NCI-H187 (cell line): ENCODE results near the gene HNRNPK.
A peak's percentile ranks its signal among the peaks of the same experiment; 100 is the strongest.
"Not testable (repeated sequence)": the region's sequence is repeated elsewhere in the genome, so short reads cannot be mapped to it uniquely, and the experiment has no call there.

ENCODE experiments used
- DNase-seq, 2 experiments: peaks; one replicate each; lab custom pipeline; 2025; lab: John Stamatoyannopoulos, UW

HNRNPK gene

DNA sequence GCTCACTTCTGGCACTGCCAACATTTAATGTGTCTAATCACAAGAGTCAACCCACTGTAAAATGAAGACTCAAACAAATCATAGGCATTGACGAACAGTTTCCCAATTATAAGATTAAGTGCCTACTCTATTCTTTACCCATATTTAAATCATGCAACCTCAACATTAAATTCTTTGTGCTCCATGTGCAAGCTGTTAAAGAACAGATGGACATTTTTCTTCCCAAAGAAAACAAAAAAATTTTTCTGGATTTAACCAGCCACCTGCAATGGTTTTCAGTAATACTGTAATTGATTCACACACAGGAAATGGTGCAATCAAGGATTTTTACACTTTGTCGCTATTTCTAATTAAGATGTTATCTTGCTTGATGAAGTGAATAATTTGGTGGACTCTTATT lies 3.6 kb downstream of the HNRNPK start:
- DNase-seq, result no peak

DNA sequence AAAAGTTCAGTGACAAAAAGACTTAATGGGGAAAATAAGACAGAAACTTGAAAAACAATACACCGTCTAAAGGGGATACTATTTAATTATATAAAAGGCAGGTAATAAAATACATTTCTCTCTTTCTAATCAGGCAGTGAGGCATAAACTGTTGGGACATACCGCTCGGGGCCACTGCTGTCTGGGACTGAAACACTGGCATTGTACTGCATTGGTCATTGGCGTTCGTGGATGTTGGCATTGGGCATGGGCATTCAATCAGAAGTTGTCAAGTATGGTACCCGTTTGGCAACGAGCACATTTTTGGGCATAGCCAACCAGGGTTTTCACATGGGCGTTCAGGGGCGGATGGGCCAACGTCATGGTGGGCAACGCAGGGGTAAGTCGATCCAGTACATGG lies 4.7 kb downstream of the HNRNPK start:
- DNase-seq, result no peak

DNA sequence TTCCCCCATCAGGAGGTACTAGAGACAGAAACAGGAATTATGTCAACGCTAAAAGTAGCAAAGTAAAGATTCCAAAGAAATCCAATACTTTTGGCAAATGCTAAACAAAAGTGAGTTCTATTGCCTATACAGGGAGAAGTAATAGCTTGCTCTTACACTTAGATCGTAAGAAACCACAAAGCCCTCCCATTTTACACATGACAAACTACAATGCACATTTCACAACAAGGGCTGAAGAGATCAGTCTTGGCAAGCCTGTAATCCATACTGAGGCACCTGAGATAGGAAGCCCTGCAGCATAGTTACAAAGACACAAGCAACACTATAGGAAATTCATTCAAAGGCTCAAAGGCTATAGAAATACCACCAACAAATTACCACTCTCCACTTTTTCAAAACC lies 7.7 kb downstream of the HNRNPK start:
- no peak for DNase-seq

DNA sequence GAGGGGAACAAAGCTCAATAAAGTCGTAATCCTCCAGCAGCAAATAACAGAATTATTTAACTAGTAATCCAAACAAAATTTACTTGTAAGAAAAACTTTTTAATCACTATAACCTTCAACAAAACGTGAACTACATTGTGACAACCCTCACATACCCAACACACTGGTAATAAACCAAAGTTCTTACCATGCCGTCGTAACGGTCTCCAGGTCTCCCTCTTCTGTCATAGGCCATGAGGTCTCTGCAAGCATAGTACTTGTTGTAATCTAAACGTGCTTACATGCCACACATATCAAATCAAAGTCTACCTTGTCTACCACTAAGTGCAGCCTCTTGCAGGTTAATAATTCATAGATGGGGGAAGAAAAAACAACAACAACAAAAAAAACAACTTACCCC lies 8.5 kb downstream of the HNRNPK start:
- DNase-seq, result no peak

DNA sequence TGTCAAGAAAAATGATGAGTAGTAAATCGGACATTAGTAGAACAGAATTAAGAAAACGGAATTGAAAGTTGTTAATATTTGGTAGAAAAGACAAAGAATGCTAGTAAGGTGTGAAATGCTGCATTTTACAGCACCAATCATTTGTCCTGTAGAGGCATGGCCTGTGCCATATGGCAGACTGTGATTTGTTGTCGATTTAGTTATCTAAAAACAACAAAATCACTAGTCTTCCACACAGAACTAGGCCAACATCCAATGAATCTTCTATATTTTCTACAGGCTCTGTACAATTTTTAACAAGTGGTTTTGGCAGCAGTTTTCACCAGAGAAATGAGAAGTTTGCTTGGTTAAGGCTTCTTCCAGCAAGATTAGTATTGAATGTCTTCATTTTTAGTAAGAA lies 10.4 kb downstream of the HNRNPK start:
- no peak for DNase-seq

DNA sequence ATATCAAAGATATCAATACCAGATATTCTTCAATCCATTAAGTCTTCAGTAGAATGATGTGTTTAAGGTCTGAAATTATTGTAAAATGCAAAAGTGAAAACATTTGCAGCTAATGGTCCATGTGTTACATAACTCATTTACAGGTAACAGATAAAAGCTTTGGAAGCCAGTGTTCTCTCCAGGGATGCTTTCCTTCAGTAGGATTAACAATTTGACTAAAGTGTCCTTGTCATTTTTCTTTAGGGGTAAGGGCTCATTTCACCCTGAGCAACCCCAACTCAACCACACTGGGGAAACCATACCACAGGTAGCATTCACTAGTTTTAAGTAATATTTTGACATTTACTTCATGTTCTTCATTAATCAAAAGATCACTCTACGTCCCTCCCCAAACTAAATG lies 12.9 kb downstream of the HNRNPK start:
- no peak for DNase-seq

DNA sequence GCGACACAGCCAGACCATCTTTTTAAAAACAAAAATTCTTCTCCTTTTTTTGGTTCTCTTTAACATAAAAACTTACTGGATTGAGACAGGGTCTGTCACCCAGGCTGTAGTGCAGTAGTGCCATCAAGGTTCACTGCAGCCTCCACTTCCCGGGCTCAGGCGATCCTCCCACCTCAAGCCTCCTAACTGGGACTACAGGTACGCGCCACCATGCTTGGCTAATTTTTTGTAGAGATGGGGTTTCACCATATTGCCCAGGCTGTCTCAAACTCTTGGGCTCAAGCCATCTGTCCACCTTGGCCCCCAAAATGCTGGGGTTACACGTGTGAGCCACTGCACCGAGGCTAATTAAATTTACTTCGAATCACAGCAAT lies 13.8 kb downstream of the HNRNPK start:
- DNase-seq, result no peak

DNA sequence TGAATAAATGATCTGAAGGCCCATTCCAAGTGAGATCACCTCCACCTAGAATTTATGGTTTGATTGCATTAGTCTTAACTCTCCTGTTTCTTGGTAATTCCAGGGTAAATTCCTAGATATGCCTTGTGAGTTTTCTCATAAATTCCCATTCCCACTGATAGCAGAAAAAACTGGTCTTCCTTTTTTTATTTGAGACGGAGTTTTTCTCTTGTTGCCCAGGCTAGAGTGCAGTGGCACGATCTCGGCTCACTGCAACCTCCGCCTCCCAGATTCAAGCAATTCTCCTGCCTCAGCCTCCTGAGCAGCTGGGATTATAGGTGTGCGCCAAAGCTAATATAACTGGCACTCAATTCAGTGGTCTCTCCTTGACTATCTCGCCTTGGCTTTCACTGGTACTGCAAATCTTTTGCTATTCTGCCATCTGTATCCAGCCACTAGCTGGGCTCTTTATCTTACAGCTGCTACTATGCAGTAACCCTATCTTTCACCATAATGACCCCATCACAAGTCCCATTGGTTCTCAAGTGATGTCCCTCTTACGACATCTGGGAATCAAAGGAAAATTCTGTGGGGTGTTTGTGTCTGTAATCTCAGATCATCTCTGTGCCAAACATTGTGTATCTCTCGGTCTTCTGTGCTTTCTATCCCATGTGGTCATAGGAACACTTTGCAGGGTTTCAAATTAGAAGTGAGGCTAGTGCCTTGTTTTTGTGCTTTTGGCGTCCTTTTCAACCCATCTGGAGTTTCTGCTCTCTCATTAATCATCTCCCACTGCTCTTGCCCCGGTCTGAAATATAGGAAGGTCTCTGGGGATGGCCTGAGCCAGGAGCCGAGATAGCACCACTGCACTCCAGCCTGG lies 14.4 kb downstream of the HNRNPK start:
- no peak for DNase-seq

DNA sequence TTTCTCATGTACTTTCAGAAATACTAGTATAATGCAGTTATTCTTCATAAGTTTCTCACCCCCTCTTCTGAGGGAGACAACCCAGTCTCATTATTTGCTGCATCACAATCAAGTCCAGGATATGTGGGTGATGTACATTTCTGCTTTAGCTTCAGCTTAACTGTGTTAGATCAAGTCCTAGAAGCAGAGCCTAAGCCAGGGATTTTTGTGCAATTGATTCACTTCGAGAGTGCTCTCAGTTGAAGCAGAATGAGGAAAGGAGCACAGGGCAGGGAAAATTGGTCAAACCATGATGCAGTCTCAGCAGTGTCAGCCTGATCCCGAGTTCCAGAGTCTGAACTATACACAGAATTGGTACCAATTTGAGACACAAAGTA lies 15.1 kb downstream of the HNRNPK start:
- DNase-seq, result no peak

DNA sequence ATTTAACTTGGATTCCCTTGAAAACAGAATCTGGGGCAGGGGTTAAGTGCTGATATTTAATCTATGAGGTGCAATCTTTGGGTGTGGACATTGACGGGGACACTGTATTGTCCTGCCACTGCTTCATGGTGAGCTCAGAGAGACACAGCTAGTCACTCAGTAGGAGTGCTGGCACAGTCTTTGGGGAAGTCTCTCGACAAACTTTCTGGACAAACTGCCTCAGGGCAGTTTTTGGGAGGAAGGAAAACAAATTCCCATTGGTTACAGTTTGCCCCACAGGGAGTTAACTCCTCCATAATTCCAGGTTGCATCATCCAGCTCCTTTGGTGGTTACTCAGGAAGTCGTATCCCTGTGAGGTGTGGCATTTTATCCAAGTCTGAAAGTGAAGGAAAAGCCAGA lies 17.9 kb downstream of the HNRNPK start:
- no peak for DNase-seq

DNA sequence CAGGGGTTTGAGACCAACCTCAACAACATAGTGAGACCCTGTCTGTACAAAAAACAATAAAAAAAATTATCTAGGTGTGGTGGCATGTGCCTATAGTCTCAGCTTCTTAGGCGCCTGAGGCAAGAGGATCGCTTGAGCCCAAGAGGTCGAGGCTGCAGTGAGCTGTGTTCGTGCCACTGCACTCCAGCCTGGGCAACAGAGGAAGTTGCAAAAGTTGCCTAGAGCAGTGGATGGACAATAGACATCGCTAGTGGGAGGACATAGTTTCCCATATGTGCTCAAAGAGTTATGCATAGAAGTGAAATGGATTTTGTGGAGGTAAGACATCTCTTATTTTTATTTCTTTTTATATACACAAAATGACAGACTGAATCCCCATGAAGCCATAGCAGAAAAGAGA lies 19.0 kb downstream of the HNRNPK start:
- no peak for DNase-seq

DNA sequence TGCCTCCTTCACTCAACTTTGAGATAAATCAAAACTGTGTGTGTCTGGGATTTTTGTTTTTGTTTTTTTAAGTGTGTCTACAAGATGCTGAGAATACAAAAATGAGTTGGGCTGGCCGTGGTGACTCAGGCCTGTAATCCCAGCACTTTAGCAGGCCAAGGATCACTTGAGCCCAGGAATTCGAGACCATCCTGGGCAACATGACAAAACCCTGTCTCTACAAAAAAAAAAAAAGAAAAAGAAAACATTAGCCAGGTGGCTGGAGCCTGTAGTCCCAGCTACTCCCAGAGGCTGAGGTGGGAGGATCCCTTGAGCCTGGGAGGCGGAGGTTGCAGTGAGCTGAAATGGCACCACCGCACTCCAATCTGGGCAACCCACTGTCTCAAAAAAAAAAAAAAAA lies 21.0 kb downstream of the HNRNPK start:
- no peak for DNase-seq

DNA sequence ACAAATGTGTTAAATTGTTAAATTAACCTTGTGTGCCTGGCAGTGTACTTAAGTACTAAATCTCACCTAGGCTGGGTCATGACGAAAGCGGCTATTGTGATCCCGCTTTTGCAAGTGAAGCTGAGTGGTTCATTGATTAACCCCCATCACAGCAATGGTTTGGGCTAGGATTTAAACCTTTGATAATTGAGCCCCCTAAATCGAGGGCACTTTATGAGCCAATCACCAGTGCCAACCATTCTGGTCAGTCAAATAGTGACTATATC lies 22.8 kb downstream of the HNRNPK start:
- no peak for DNase-seq

DNA sequence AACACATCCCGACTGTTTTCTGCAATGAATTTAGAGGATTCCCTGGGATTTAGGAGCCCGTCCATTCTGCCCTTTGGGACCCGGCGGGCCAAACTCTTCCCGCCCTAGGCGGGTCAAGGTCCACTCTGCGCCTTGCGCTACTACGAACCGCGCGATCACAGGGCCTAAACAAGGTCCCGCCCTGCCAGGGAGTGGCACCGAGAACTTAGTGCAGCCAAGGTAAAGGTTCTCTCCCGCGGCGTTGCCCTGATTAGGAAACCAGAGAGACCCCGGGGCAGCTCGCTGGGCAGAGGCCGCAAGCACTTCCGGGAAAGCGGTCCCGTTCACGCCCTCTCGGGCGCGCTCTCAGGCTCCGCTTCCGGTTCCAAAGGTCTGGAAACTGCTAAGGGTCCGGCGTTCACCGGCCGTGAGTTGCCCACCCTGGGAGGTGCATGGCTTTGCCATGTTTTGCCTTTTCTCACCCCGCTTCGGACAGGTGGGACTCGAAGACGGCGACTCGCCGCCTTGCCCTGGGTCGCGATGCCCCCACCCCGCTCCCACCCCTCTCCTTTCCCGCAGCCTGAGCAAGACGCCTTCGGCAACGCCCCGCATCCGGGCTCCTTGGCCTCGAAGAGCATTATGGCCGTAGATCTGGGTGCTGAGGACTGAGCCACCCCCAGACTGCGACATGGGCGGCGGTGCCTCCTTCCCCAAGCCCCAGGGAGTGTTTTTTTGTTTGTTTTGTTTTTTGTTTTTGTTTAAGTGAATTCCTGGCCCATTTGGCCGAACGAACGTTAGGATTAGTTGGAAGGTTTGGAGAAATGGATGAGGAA lies 23.4 kb downstream of the HNRNPK start:
- DNase-seq, result no peak

DNA sequence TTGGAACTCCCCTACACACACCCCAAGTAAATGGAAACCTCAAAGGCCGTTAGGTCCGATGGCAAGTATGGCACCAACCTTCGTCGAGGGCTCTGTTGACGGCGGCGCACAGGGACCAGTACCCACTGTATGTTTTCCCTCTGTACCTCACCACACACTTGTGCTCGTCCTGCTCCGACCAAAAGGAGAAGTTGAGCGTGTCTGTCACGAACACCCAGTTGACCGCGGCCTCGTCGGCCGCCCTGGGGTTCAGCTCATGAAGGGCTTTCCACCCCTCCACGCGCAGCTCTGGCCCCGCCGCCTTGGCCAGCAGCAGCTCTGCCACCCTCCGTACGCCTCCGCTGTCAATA lies 24.0 kb downstream of the HNRNPK start:
- no peak for DNase-seq

DNA sequence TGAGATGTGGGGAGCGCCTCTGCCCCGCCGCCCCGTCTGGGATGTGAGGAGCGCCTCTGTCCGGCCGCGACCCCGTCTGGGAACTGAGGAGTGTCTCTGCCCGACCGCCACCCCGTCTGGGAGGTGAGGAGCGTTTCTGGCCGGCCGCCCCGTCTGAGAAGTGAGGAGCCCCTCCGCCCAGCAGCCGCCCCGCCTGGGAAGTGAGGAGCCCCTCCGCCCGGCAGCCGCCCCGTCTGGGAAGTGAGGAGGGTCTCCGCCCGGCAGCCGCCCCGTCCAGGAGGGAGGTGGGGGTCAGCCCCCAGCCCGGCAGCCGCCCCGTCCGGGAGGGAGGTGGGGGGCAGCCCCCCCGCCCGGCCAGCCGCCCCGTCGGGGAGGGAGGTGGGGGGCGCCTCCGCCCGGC lies 31.9 kb downstream of the HNRNPK start:
- not testable (repeated sequence) for DNase-seq

DNA sequence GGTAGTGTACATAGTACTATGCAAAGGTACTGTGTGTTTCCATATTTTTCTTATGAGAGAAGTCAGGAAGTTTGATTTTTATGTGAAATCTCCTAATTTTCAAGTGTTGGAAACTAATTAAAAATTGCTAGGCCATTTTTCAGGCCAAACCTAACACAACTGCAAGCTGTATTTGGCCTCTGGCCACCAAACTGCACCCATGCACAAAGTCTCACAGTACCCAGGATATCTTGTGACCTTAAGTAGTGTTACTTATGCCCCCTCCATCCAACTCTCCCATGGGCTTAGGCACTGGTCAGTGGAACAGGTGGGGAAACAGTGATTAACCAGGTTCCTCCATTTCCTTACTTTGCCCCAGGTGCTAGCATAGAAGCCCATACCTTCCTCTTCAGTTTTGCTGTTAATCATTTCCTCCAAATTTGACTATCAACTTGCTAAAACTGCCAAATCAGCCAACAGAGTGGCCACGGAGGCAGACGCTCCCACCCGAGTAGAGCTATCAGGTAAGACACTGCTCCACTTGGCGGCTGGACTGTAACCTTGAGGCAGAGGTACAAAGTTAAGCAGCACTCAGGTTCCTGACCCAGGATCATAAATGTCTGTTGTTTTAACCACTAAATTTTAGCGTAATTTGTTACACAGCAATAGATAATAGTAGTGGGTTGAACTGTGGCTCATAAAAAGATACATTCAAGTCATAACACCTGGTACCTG lies 39.3 kb downstream of the HNRNPK start:
- no peak for DNase-seq

DNA sequence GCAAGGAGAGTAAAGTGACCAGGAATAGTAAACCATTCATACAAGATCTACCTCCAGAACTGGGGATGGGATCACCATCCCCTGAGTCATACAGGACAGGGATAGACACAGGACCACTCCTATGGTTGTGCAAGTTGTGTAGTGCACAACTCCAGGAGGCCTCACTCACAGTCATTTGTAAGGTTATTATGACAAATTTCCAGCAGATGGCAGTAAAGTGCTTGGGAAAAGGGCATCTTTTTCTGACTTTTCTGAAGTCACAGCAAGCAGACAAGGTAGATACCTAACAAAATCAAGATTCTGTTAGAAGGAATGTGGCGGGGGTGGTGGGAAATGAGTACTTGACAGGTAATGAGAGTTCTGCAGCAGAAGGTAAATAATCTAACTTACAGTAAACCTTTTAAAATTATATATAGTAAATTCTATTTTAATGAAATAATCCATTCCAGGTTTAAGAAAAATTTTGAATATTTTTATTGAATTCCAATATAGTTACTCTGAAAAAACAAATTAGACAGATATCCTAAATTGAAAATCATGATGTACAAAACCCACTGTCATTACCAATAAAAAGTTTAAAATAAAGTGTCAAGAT lies 42.1 kb downstream of the HNRNPK start:
- DNase-seq, result peak in 1 of 2 experiments; percentile 12

DNA sequence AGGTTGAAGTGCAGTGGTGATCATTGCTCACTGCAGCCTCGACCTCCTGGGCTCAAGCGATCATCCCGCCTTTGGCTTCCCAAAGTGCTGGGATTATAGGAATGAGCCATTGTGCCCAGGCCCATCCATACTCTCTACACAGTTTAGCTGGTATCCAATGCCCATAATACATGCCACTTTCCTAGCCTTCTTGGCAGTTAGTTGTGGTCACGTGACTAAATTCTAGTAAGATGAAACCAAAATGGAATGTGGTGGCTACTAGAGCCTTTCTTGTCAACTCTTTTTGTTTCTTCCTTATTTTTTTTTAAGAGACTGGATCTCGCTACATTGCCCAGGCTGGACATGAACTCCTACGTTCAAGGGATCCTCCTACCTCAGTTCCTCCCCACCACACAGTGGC lies 43.5 kb downstream of the HNRNPK start:
- no peak for DNase-seq

DNA sequence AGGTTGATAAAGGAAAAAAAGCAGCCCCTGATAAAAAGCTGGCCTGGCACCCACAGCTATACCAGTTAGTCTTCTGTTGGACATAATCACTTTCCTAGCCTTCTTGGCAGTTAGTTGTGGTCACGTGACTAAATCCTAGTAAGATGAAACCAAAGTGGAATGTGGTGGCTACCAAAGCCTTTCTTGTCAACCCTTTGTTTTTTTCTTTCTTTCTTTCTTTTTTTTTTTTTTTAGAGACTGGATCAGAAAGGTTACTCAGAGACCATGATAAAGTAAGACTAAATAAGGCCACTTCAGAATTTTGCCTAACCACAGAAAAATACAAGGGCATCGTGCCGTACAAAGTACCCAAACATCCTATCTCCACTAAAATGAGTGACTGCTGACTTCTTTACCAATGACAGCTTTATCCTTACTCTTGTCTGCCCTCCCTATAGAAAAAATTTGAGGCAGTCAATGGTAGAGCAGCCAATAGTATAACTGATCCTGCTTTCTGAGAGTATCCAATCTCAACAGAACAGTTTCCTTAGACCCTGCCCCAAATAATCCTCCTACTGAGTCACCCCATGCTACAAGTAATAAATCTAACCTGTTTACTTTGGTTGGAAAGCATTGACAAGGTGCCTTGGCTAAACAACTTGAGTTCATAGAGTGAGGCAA lies 44.6 kb downstream of the HNRNPK start:
- DNase-seq, result no peak

DNA sequence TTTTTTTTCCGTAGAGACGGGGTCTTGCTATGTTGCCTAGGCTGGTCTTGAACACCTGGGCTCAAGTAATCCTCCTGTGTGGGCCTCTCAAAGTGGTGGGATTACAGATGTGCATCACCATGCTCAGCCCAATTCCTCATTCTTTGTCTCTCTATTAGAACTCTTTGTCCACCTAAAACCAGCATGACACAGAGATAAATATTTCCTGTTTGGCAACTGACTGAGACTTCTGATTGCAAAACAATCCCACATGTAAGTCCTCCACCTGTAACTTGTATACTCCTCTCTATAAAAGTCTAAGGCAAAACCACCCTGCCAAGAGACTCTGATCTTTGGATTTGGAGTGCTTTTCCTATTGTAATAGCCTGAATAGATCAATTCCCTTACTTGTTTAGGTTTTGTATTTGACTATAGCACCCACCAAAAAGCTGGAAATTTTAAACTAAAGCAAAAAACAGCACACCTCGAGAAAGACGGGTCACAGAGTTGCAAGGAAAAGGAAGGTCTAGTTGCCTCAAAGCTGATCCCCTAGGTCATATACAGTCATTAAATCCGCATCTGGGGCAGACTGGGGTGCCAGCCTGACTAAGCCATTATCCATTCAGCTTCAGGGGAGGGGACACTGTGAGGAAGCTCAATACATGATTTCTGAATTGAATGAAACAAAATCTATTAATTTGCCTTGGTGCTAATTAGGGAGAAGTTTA lies 45.3 kb downstream of the HNRNPK start:
- DNase-seq, result no peak

DNA sequence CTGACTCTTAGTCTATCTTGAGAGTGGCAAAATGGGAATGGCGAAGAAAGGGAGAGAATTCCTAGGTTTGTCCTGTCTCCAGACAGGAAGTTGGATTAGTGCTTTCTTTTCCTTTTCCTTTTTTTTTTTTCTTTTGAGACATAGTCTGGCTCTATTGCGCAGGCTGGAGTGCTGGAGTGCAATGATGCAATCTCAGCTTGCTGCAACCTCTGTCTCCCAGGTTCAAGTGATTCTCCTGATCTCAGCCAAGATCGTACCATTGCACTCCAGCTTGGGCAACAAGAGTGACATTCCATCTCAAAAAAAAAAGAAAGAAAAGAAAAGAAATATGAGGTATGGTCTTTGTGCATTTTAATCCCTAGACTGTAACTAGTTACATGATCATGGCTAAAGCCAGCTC lies 46.2 kb downstream of the HNRNPK start:
- no peak for DNase-seq
